ENCODE results near the gene ZC3H18.

ZC3H18 gene

DNA sequence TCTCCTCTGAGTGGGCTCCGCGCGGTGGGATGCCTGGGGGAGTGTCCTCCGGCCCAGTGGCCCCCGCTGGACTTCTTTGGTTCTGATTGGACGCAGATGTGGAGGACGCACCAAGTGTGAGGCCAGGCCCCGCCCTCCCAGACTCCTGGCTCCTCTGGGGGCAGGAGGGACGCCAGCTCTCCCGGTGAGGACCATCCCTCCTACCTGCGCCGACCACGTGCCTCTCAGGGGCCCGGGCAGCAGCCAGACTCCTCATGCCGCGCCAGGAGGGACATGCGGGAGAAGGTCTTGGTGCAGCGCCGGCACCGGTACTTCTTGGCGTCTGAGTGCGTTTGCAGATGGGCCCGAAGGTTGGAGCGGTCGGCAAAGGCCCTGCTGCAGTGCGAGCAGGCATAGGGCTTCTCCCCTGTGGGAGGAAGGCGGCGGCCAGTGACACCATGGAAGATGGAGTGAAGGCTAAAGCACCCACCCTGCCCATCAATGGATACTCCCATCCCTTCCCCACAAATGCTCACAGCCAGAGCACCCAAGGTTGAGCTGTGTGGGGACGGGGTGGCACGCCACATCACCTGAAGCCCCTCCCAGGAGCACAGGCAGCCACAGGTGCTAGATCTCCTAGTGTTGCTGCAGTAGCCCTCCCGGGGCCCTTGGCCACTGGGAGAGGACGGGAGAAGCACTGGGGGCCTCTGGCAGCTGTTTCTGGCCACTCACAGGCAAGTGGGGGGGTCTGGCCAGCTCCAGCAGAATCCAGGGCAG lies 108.2 kb downstream of the ZC3H18 start:
- DNase-seq (ENCODE audit: low read depth): no peak

DNA sequence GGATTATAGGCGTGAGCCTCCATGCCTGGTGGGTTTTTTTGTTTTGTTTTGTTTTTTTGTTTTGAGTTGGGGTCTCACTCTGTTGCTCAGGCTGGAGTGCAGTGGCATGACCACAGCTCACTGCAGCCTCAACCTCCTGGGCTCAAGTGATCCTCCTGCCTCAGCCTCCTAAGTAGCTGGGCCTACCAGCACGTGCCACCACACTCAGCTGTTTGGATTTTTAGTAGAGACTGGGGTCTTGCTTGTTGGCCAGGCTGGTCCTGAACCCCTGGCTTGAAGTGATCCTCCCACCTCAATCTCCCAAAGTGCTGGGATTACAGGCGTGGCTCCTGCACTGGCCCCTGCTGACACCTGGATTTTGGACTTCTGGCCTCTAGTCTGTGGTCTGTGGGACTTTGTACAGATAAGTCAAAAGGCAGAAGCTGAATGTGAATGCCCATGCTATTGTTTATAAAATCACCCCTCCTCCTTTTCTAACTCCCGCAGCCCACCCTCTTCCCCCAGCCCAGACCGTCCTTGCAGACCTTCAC lies 110.4 kb downstream of the ZC3H18 start:
- DNase-seq (ENCODE audit: low read depth): no peak

- DNase-seq (ENCODE audit: low read depth): no peak
Measured at GRCh38 chr16:88681084-88681680, 111.0 kb downstream of the ZC3H18 start.
